GM19463 (cell line): ENCODE data around the gene LCK.
"Not testable (repeated sequence)": the region's sequence is repeated elsewhere in the genome, so short reads cannot be mapped to it uniquely, and the experiment has no call there.

ENCODE experiments used
- ATAC-seq: cut with Tn5 transposase; IDR thresholded peaks from one replicate; pipeline ENCODE4 v1.9.1; 2021; ENCODE audit warnings: mild to moderate bottlenecking, moderate library complexity; ENCODE audit not compliant: unreplicated experiment

Gene LCK

DNA sequence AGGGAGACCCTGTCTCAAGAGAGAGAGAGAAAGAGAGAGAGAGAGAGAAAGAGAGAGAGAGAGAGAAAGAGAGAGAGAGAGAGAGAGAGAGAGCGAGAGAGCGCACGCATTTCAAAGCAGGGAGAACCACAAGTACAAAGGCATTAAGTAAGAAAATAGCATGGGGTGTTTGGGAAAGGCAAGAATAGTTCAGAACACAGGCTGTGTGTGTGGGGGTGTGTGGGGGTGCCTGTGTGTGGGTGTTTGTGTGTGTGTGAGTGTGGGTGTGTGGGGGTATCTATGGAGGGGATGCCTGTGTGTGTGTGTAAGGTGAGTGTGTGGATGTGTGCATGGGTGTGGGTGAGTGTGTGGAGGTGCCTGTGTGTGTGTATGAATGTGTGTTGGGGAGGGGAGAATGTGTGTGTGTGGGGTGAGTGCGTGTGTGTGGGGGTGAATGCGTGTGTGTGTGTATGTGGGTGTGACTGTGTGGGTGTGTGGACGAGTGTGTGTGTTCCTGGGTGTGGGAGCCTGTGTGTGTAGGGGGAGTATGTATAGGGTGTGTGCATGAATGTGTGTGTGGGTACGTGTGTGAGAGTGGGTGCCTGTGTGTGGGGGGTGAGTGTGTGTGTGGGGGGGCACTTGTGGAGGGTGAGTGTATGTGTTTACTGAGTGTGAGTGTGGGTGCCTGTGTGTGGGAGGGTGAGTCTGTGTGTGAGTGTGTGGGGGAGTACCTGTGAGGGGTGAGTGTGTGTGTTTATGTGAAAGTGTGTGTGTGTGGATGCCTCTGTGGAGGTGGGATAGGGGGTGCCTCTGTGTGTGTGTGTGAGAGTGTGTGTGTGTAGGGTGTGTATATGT lies 21.7 kb downstream of the LCK start:
- no peak for ATAC-seq

DNA sequence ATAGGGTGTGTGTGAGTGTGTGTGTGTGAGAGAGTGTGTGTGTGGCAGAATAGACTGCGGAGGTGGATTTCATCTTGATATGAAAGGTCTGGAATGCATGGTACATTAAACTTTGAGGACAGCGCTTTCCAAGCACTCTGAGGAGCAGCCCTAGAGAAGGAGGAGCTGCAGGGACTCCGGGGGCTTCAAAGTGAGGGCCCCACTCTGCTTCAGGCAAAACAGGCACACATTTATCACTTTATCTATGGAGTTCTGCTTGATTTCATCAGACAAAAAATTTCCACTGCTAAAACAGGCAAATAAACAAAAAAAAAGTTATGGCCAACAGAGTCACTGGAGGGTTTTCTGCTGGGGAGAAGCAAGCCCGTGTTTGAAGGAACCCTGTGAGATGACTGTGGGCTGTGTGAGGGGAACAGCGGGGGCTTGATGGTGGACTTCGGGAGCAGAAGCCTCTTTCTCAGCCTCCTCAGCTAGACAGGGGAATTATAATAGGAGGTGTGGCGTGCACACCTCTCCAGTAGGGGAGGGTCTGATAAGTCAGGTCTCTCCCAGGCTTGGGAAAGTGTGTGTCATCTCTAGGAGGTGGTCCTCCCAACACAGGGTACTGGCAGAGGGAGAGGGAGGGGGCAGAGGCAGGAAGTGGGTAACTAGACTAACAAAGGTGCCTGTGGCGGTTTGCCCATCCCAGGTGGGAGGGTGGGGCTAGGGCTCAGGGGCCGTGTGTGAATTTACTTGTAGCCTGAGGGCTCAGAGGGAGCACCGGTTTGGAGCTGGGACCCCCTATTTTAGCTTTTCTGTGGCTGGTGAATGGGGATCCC lies 22.5 kb downstream of the LCK start:
- no peak for ATAC-seq

DNA sequence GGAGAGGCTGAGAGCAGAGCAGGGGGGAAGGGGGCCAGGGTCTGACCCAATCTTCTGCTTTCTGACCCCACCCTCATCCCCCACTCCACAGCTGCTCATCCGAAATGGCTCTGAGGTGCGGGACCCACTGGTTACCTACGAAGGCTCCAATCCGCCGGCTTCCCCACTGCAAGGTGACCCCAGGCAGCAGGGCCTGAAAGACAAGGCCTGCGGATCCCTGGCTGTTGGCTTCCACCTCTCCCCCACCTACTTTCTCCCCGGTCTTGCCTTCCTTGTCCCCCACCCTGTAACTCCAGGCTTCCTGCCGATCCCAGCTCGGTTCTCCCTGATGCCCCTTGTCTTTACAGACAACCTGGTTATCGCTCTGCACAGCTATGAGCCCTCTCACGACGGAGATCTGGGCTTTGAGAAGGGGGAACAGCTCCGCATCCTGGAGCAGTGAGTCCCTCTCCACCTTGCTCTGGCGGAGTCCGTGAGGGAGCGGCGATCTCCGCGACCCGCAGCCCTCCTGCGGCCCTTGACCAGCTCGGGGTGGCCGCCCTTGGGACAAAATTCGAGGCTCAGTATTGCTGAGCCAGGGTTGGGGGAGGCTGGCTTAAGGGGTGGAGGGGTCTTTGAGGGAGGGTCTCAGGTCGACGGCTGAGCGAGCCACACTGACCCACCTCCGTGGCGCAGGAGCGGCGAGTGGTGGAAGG lies 23.7 kb downstream of the LCK start:
- ATAC-seq, result no peak

DNA sequence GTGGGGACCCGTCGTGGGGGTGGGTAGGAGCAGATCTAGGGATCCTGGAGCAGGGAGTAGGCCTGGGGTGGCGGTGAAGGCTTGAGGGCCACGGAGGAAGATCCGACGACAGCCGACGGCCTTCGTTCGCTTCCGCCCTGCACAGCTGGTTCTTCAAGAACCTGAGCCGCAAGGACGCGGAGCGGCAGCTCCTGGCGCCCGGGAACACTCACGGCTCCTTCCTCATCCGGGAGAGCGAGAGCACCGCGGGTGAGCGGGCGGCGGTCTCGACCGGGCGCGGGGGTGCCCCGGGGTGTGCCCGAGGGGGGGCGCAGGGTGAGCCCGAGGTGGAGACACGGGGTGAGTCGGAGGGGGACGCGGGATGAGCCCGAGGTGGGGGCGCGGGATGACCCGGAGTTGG lies 24.4 kb downstream of the LCK start:
- ATAC-seq, result no peak

DNA sequence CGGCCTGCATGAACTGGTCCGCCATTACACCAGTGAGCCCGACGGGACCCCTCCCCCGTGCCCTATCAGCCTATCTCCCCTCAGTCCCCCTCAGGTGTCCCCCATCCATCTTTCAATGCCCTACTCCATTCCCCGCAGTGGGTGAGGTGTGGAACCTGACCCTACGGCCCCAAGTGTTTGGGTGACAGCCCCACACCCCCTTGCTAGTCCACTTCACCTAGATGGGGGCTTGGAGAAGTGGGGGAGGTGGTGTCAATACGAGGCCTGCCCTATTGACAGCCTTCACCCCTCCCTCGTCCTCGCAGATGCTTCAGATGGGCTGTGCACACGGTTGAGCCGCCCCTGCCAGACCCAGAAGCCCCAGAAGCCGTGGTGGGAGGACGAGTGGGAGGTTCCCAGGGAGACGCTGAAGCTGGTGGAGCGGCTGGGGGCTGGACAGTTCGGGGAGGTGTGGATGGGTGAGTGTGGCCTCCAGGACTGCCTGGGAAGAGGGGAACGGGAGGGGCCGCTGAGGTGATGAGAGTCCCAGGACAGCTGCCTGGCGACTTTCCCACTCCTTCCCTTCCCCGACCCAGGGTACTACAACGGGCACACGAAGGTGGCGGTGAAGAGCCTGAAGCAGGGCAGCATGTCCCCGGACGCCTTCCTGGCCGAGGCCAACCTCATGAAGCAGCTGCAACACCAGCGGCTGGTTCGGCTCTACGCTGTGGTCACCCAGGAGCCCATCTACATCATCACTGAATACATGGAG lies 25.1 kb downstream of the LCK start:
- no peak for ATAC-seq

DNA sequence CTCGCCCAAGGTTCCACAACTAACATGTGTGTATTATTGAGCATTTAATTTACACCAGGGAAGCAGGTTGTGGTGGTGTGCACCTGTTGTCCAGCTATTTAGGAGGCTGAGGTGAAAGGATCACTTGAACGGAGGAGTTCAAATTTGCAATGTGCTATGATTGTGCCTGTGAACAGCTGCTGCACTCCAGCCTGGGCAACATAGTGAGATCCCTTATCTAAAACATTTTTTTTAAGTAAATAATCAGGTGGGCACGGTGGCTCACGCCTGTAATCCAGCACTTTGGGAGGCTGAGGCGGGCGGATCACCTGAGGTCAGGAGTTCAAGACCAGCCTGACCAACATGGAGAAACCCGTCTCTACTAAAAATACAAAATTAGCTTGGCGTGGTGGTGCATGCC lies 33.7 kb downstream of the LCK start:
- not testable (repeated sequence) for ATAC-seq

DNA sequence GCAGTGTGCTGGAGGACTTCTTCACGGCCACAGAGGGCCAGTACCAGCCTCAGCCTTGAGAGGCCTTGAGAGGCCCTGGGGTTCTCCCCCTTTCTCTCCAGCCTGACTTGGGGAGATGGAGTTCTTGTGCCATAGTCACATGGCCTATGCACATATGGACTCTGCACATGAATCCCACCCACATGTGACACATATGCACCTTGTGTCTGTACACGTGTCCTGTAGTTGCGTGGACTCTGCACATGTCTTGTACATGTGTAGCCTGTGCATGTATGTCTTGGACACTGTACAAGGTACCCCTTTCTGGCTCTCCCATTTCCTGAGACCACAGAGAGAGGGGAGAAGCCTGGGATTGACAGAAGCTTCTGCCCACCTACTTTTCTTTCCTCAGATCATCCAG lies 34.6 kb downstream of the LCK start:
- no peak for ATAC-seq

DNA sequence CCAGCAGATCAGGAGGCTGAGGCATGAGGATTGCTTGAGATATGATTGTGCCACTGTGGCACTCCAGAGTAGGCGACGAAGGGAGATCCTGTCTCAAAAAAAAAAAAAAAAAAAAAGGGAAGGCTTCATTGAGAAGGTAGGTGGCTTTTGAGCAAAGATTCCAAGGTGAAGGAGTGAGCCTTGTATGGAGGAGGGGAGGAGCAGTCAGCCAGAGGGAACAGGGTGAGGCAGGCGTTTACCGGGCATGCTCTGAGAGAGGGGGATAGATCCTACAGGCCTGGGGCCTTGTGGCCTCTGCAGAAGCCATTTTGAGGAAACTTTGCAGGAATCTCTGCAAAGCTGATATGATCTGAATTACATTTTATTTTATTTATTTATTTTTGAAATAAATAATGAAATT lies 35.7 kb downstream of the LCK start:
- ATAC-seq, result no peak

DNA sequence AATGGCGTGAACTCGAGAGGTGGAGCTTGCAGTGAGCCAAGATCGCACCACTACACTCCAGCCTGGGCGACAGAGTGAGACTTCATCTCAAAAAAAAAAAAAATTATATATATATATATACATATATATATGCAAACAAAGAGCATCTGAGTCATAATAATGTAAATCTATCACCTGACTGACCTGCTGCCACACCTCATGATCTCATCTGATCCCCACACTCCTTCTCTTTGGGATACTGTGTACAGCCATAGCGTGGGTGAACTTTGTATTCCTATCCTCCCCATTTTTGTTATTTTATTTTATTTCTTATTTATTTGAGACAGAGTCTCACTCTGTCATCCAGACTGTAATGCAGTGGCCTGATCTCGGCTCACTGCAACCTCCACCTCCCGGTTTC lies 38.2 kb downstream of the LCK start:
- no peak for ATAC-seq

DNA sequence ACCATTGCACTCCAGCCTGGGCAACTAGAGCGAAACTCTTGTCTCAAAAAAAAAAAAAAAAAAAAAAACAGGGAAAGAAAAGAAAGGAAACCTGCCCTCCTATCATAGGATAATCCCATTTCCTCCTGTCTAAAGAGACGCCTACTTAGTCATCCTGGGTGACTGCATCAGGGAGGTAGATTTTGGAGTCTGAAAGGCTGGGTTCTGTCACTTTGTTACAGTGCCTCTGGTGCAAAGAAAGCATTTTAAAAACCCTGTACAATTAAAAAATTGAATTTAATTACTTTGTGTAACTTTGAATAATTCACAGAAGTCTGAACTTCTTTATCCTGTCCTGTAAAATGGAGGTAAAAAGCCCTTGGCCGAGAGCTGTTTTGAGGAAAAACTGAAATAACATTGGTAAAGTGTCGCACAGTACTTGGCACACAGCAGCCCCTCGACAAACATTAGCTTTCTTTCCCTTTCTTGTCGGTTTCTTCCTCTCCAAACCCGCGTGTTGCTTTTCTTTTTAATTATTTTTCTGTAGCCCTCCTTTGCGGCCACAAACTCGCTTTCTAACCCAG lies 40.2 kb downstream of the LCK start:
- no peak for ATAC-seq

DNA sequence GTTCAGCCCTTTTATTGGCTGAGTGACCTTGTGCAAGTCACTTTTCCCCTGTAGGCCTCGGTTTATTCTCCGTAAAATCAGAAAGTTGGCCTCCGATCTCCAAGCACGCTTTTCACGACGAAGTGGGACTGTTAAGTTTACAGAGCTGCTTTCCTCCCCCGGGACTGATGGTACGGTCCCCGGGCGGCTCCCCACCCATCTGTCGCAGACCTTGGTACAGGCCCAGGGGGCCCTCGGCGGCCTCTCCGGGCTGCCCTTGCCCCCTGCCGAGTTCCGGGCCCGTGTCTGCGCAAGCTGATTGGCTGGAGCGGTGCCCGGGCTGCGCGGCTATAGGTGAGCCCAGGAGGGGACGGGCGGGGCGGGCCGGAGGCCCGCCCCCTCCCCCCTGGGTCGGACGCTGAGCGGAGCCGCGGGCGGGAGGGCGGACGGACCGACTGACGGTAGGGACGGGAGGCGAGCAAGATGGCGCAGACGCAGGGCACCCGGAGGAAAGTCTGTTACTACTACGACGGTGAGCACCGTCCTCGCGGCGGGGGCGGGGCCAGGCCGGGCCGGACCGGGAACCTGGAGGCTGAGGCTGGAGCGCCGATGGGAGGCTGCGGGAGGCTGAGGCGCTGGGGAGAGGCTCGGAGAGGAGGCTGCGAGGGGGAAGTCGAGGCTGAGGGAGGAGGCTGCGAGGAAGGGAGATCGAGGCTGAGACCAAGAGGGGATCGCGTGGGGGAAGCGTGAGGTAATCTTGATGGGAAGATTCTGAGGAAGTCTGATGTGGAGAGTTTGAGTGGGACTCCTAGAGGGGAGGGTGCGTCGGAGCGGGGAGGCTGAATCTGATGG lies 40.9 kb downstream of the LCK start, which contains the start of gene HDAC1:
Gene HDAC1 (plus strand): TSS at position 376 of the 831 bp plus-strand sequence. CDS start 87 bp downstream, at position 463.
- peak; percentile 99 for ATAC-seq

DNA sequence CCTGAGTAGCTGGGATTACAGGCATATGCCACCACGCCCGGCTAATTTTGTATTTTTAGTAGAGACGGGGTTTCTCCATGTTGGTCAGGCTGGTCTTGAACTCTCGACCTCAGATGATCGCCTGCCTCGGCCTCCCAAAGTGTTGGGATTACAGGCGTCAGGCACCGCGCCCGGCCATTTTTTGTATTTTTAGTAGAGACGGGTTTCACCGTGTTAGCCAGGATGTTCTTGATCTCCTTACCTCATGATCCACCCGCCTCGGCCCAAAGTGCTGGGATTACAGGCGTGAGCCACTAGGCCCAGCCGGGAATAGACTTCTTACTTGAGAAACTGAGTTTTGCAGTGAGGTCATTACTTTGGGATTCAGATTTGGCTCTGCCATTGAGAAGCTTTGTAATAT lies 47.1 kb downstream of the LCK start:
- not testable (repeated sequence) for ATAC-seq

DNA sequence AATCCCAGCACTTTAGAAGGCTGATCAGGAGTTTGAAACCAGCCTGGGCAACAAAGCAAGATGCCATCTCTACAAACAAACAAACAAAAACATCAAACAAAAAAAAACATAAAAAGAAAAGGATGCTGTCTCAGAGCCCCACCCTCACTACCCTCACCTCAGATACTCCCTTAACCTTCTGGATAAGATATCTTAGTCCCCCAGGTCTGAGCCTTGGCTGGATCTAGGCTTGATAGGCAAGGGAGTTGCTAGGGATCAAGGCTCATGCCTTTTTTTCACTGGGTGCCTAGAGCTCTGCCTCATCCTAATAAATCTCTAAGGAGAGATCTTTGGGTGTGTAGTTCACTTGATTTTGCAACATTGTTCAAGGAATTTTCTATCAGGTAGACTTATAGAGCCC lies 48.3 kb downstream of the LCK start:
- ATAC-seq, result no peak

DNA sequence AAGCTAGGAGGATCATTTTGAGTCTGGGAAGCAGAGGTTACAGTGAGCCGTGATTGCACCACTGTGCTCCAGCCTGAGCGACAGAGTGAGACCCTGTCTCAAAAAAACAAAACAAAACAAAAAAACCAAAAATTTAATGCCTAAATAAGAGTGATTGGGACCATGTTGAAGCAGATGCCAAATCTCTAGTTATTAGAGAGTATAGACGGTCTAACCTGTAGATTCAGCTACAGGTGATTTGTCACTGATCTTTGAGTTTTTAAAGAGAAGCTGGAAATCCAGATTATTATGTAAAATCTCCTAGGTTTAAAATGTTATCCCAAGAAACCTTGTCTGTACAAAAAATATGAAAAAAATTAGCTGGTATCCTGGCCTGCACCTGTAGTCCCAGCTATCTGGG lies 52.3 kb downstream of the LCK start:
- ATAC-seq, result no peak

DNA sequence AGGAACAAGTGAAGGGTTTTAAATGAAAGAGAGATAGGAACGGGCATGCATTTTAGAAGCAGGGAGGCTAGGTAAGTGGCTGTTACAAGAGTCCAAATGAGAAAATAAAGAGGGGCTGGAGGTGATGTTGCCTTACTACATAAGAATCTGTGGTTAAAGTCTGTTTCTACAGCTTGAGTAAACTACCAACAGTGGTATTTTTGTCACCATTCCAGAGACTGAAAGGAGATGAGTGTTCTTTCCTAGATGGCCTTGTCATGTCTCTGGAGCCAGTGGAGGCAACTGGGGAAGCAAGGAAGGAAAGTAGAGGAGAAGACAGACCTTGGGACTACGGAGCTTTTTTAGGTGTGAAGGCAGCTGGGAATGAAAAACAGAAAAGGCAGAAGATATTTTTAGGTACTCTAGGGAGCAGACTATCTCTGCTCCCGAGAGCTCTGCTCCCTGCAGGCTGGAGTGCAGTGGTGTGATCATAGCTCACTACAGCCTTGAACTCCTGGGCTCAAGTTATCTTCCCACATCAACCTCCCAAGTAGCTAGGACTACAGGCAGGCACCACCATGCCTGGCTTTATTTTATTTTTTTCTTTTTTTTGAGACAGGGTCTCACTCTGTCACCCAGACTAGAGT lies 53.0 kb downstream of the LCK start:
- no peak for ATAC-seq

DNA sequence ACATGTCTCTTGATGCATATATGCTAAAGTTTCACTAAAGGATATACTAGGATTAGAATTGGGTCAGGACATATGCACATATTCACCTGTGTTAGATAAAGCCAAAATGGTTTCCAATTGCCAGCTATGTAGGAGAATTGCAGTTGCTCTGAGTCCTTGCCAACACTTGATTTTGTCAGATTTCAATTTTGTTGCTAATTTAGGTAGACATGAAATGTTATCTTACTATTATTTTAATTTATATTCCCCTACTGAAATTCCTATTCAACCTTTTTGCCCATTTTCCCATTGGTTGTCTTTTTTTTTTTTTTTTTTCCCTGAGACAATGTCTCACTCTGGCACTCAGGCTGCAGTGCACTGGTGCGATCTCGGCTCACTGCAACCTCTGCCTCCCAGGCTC lies 54.2 kb downstream of the LCK start:
- no peak for ATAC-seq

DNA sequence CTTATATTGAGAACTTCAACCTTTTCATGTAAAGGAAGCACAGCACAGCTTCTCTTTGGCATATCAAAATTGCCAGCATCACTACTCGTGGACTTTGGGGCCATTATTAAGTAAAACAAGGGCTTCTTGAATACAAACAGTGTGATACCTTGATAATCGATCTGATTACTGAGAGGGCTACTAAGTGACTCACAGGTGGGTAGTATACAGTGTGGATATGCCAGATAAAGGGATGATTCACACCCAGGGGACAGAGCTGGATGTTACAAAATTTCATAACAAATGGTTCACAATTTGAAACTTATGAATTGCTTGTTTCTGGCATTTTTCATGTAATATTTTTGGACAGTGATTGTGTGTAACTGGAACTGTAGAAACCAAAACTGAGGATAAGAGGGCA lies 56.3 kb downstream of the LCK start:
- ATAC-seq, result no peak

DNA sequence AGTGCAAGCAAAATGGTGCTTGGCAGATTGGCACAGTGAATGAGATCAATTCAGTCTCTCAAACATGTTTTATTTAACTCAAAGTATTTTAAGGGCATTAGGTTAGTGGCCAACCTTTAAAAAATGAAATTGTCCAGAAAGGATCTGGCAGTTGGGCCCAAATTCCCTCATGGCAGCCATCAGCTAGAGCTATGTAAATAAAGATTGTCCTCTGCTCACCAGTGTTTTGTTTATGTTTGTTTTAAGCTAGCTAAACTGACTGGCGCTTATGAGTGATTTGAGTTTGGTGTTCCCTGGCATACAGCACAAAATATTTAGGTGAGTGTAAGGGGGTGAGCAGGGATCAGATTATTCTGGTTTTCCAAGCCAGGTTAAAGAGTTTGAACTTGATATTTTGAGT lies 58.9 kb downstream of the LCK start:
- ATAC-seq, result no peak

DNA sequence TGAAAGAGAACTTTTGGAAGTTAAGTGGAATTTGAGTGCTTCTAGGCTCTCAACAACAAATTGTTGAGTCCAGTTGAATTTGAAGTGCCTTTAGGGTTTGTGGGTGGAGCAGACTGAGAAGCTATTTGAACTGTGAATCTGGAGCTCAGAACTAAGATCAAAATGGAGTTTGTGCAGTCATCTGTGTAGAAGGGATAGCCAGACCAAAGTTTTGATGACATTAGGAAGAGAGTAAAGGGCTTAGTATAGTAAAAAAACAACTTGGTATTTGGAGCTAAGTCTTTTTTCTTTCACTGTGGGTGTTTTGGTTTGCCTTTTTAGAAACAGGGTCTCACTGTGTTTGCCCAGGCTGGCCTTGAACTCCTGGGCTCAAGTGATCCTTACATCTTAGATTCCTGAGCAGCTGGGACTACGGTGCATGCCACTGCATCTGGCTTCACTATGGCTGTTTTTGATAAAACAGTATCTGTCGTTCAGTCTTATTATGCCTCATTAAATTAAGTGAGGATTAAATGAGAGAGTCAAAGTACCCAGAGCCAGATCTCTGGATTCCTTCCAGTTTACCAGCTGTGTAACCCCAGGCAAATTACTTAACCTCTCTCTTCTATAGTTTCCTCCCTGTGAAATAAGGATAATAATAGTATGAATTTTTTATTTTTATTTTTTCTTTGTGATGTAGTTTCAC lies 60.8 kb downstream of the LCK start:
- ATAC-seq, result no peak
